OCI-M2 (cell line): ENCODE data around the gene KIF5A.

Source experiments
- DNase-seq: peaks from one replicate; lab custom pipeline; 2025; ENCODE audit not compliant: unreplicated experiment; lab: John Stamatoyannopoulos, UW

The KIF5A gene

GRCh38 chr12:57628280-57629191, 78.7 kb downstream of the KIF5A start:
- DNase-seq, result no peak

- DNase-seq, result no peak
These were observed 80.1 kb downstream of the KIF5A start for GRCh38 chr12:57629897-57630471.

GRCh38 chr12:57630891-57631433, 81.1 kb downstream of the KIF5A start:
- DNase-seq, result no peak

- DNase-seq, result no peak
These were observed 81.8 kb downstream of the KIF5A start for GRCh38 chr12:57631566-57632072.

GRCh38 chr12:57632073-57632957, 82.5 kb downstream of the KIF5A start:
- no peak for DNase-seq

GRCh38 chr12:57632958-57633840, 83.4 kb downstream of the KIF5A start, which contains the start of gene B4GALNT1:
B4GALNT1 (minus strand) TSS chr12:57633201; CDS start chr12:57632132, 1,069 bp downstream.
- no peak for DNase-seq
